HG03025 (cell line): ENCODE results near the gene PRR13.

Experiments used
- ATAC-seq: cut with Tn5 transposase; IDR thresholded peaks from one replicate; pipeline ENCODE4 v1.9.1; 2021; ENCODE audit warnings: mild to moderate bottlenecking, moderate library complexity; ENCODE audit not compliant: unreplicated experiment, low FRiP score

The PRR13 gene

DNA sequence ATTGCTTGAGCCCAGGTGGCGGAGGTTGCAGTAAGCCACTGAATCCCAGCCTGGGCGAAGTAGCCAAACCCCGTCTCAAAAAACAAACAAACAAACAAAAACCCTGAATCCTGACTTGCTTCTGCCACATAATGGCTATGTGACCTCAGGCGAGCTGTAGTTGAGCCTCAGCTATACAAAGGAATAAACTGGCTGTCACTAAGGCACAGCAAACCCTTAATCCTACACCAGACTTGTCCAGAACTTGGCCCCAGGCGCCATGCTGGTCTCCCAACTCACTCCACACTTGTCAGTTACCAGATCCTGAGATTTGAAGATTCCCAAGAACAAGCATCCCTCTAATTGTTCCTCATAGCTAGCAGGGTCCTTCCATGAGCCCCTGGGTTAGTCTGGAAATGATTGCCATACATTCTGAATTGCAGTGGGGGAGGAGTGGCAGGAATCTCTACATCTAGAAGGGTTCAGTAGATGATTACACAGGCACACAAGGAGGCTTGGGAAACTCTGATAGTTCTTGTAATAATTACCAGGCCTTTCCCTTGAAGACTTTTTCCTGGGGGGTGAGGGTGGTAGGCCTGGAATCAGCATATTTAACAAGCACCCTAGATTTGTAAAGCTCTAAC is 47.8 kb downstream of the PRR13 start:
- ATAC-seq = no peak

DNA sequence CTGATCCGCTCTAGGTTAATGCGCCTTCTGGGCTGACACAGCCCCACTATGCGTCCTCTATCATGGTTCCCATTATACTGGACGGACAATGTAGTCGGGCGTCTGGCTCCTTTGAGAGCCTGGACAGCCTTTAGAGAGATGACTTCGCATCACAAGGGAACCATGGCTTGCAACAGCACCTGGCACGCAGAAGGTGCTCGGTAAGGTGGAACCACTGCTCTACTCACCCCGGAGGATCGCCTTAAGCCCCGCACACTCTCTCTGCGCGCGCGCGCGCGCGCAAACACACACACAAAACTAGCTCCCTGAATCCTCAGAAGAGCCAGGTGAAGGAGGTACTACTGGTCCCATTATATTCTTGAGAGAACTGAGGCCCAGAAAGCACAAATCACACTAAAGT is 50.7 kb downstream of the PRR13 start:
- no peak for ATAC-seq

DNA sequence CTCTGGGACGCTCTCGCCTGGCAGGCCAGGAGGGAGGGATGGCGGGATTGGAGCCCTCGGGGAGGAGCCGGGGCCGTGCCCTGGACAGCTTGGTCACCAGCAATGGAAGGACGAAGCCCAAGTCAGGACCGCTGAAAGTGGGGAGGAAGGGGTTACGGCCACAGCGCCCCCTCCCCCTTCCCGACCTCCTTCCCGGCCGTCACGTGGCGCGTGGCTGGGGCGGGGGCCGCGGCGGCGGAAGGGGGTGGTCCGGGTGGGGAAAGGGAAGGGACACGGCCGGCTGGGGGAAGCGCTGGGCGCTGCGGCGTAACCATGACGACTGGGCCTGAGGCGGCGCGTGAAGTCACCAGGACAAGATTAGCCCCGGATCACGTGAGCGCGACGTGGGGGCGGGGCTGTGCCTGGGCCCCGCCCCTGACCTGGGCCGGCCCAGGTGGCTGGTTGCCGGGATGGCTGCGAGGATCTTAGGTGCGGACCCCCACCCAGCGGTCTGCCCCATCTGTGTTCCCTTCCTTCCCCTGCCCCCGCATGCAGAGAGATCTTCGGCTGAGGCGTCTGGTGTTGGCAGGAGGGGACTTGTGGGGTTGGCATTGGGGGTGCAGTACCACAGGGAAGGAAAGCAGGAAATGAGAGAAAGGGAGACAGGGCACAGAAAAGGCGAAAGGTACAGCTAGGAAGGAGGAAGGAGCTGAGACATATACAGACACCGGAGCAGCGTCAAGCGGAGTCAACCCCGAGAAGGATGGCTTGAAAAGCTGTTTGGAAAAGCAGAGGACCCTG is 51.5 kb downstream of the PRR13 start:
- peak; percentile 91 for ATAC-seq

DNA sequence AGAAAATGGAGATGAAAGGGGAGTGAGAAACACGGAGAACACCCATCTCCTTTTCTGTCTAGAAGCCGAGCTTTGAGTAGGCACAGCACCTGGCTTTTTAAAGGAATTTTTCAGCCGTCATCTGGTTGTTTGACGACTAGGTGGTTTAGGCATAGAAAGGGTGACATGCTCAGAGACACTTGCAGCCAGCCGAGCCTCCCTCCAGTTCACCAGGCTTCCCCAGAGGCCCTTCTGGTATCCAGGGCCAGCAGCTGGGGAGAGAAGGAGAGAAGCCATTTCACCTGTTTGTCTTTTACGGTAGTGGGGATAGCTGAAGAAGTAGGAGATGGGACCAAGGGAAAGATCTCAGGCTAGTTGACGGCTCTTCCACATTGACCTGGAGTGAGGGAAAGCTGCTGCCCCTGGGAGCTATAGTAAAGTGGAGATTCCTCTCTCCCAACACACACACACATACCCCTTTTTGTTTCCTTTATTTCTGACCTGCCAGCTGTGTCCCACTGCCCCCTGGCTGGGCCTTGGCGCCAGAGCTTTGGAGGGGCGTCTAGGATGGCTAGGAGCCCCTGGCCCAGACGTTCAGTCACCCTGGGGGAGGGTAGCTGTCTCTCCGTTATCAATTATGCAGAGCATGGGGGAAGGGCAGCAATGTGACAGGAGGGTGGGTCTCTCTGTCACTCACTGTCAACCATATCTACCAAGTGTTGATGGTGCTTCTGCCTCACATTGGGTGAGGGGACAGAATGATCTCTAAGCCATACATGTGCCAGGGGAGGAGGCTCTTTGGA is 52.3 kb downstream of the PRR13 start:
- ATAC-seq = no peak
